Bone marrow (tissue), 2 donors: ENCODE measurements around the gene SRP9.
"Not testable (repeated sequence)": the region's sequence is repeated elsewhere in the genome, so short reads cannot be mapped to it uniquely, and the experiment has no call there.

Experiments
- DNase-seq, 2 donors: peaks; one replicate each; lab custom pipeline; 2025; lab: John Stamatoyannopoulos, UW

SRP9 gene

GRCh38 chr1:225815526-225816178 is 38.0 kb downstream of the SRP9 start:
- DNase-seq: no peak

- no peak for DNase-seq
Observed at GRCh38 chr1:225816643-225817538, 39.3 kb downstream of the SRP9 start.

- DNase-seq: peak in 1 of 2 donors; percentile 10
Observed at GRCh38 chr1:225817611-225818061, 40.0 kb downstream of the SRP9 start.

GRCh38 chr1:225818229-225818628 is 40.6 kb downstream of the SRP9 start:
- DNase-seq: no peak

- no peak for DNase-seq
Observed at GRCh38 chr1:225819346-225820192, 41.9 kb downstream of the SRP9 start.

GRCh38 chr1:225820522-225821120 is 43.0 kb downstream of the SRP9 start:
- DNase-seq: no peak

GRCh38 chr1:225822655-225823403 is 45.2 kb downstream of the SRP9 start:
- DNase-seq: no peak

GRCh38 chr1:225823811-225824261 is 46.2 kb downstream of the SRP9 start:
- DNase-seq: no peak

GRCh38 chr1:225824533-225824941 is 46.9 kb downstream of the SRP9 start:
- no peak for DNase-seq

- DNase-seq: no peak
Observed at GRCh38 chr1:225825078-225825477, 47.5 kb downstream of the SRP9 start.

GRCh38 chr1:225825607-225826007 is 48.0 kb downstream of the SRP9 start:
- no peak for DNase-seq

- DNase-seq: no peak
Observed at GRCh38 chr1:225827076-225827475, 49.5 kb downstream of the SRP9 start.

- no peak for DNase-seq
Observed at GRCh38 chr1:225828706-225829345, 51.2 kb downstream of the SRP9 start.

GRCh38 chr1:225830841-225831240 is 53.2 kb downstream of the SRP9 start:
- no peak for DNase-seq

GRCh38 chr1:225834417-225835329 is 57.0 kb downstream of the SRP9 start:
- DNase-seq: no peak

GRCh38 chr1:225835856-225836255 is 58.2 kb downstream of the SRP9 start:
- no peak for DNase-seq

GRCh38 chr1:225836296-225836695 is 58.7 kb downstream of the SRP9 start:
- not testable (repeated sequence) for DNase-seq

GRCh38 chr1:225838793-225839192 is 61.2 kb downstream of the SRP9 start:
- no peak for DNase-seq
